GM23338 (cell line): Measurements from ENCODE around the gene ANKIB1. TPM values are rescaled to one million over a fixed set of nuclear protein-coding genes. Genes with fewer than 3 reads are reported as not detected.

Experiments used
- ATAC-seq: fragments of 200-7000 bp; cut with Tn5 transposase; 3 replicates; pipeline ENCODE4 v1.9.1; 2020
- DNase-seq: peaks from one replicate; pipeline ENCODE4 v3.0.0-alpha.2; 2015; ENCODE audit warnings: low spot score
- H2AFZ ChIP-seq: fragments of 200-600 bp; sonication (generic); 2 replicates; pipeline ENCODE4 v1.8.0; 2016; ENCODE audit warnings: antibody characterized with exemption, mild to moderate bottlenecking, moderate library complexity
- H3F3A ChIP-seq: fragments of 200-600 bp; sonication (generic); replicated peaks from 2 replicates; pipeline ENCODE4 v1.8.0; 2017; ENCODE audit warnings: antibody characterized with exemption, mixed run types, low read depth
- H3K27ac ChIP-seq: fragments of 200-600 bp; sonication (generic); 2 replicates; pipeline ENCODE4 v1.6.1; 2016; ENCODE audit warnings: low read depth
- H3K27me3 ChIP-seq: fragments of 200-600 bp; sonication (generic); 2 replicates; pipeline ENCODE4 v1.8.0; 2016; ENCODE audit warnings: mild to moderate bottlenecking, mixed run types, moderate library complexity; ENCODE audit not compliant: insufficient read depth
- H3K36me3 ChIP-seq: fragments of 200-600 bp; sonication (generic); 2 replicates; pipeline ENCODE4 v1.8.0; 2016; ENCODE audit warnings: mild to moderate bottlenecking; ENCODE audit not compliant: insufficient read depth
- H3K4me1 ChIP-seq: fragments of 200-600 bp; sonication (generic); 2 replicates; pipeline ENCODE4 v1.8.0; 2016; ENCODE audit warnings: mild to moderate bottlenecking, moderate library complexity; ENCODE audit not compliant: insufficient read depth
- H3K4me2 ChIP-seq: fragments of 200-600 bp; sonication (generic); 2 replicates; pipeline ENCODE4 v1.7.1; 2017; ENCODE audit warnings: mixed run types
- H3K4me3 ChIP-seq: fragments of 200-600 bp; sonication (generic); 2 replicates; pipeline ENCODE4 v1.6.1; 2016; ENCODE audit warnings: mixed run types
- H3K79me2 ChIP-seq: fragments of 200-600 bp; sonication (generic); replicated peaks from 2 replicates; pipeline ENCODE4 v1.8.0; 2017; ENCODE audit warnings: mild to moderate bottlenecking; ENCODE audit not compliant: insufficient read depth
- H3K9me2 ChIP-seq: fragments of 200-600 bp; sonication (generic); 2 replicates; pipeline ENCODE4 v1.8.0; 2017; ENCODE audit not compliant: insufficient read depth
- H4K20me1 ChIP-seq: fragments of 200-600 bp; sonication (generic); replicated peaks from 2 replicates; pipeline ENCODE4 v1.8.0; 2017; ENCODE audit warnings: mild to moderate bottlenecking; ENCODE audit not compliant: insufficient read depth
- H3K27ac Mint-ChIP-seq: 2 replicates; pipeline ENCODE4 v1.8.0; 2020; ENCODE audit warnings: inconsistent platforms, mild to moderate bottlenecking, moderate library complexity, mixed read lengths
- H3K27me3 Mint-ChIP-seq: 3 replicates; pipeline ENCODE4 v1.8.0; 2022; ENCODE audit warnings: low read depth, mild to moderate bottlenecking, moderate library complexity, mixed read lengths, inconsistent platforms; ENCODE audit not compliant: insufficient read depth, poor library complexity
- H3K36me3 Mint-ChIP-seq: 3 replicates; pipeline ENCODE4 v1.8.0; 2021; ENCODE audit warnings: low read depth, mild to moderate bottlenecking, inconsistent platforms, moderate library complexity, mixed read lengths
- H3K4me1 Mint-ChIP-seq: 3 replicates; pipeline ENCODE4 v1.8.0; 2020; ENCODE audit warnings: mild to moderate bottlenecking, inconsistent platforms, mixed read lengths
- H3K4me3 Mint-ChIP-seq: 3 replicates; pipeline ENCODE4 v1.8.0; 2021; ENCODE audit warnings: moderate library complexity, mild to moderate bottlenecking, inconsistent platforms, mixed read lengths
- H3K9me3 Mint-ChIP-seq: 3 replicates; pipeline ENCODE4 v1.8.0; 2020; ENCODE audit warnings: moderate library complexity, mild to moderate bottlenecking, inconsistent platforms, mixed read lengths
- CREB1 ChIP-seq: fragments of 250-450 bp; sonication (Bioruptor Pico); IDR thresholded peaks from 2 replicates; pipeline ENCODE4 v1.5.0; 2020; ENCODE audit warnings: low read depth, mild to moderate bottlenecking, moderate library complexity
- EZH2 ChIP-seq: fragments of 200-600 bp; sonication (generic); IDR thresholded peaks from one replicate; pipeline ENCODE4 v1.8.0; 2017; ENCODE audit warnings: antibody characterized with exemption, mild to moderate bottlenecking, low read depth; ENCODE audit not compliant: unreplicated experiment
- EZH2phosphoT487 ChIP-seq: fragments of 200-600 bp; sonication (generic); IDR thresholded peaks from one replicate; pipeline ENCODE4 v1.8.1; 2018; ENCODE audit warnings: antibody characterized with exemption; ENCODE audit not compliant: unreplicated experiment
- NANOG ChIP-seq: IDR thresholded peaks from 2 replicates; pipeline ENCODE4 v1.6.1; 2016; ENCODE audit warnings: antibody characterized with exemption, borderline replicate concordance
- POLR2AphosphoS5 ChIP-seq: IDR thresholded peaks from 2 replicates; pipeline ENCODE4 v1.6.1; 2016; ENCODE audit warnings: antibody characterized with exemption, low read depth
- STAT1 ChIP-seq: IDR thresholded peaks from one replicate; pipeline ENCODE4 v1.6.1; 2016; ENCODE audit warnings: antibody characterized with exemption; ENCODE audit not compliant: unreplicated experiment
- ZNF114 ChIP-seq: fragments of 250-450 bp; sonication (Bioruptor Pico); IDR thresholded peaks from 2 replicates; pipeline ENCODE4 v1.5.0; 2020; ENCODE audit warnings: mild to moderate bottlenecking, moderate library complexity
- polyA plus RNA-seq: library from polyadenylated mRNA; unstranded; fragments of >200 nt; fragmentation: Nextera tagmentation; extraction: Ambion mirVana; gene quantifications from 2 replicates; pipeline ENCODE4 v1.2.1, GENCODE V29; 2016
- total RNA-seq: library from RNA; depleted of rRNA; stranded (reverse); fragments of >200 nt; shearing (Covaris generic); gene quantifications from 2 replicates; pipeline ENCODE4 v1.2.3, GENCODE V29; 2014
- TF ChIP-seq, protein P1 (sequence below): IDR thresholded peaks from one replicate; pipeline ENCODE4 v1.6.1; 2018; ENCODE audit warnings: antibody characterized with exemption; ENCODE audit not compliant: unreplicated experiment
- TF ChIP-seq, protein P2 (sequence below), 2 experiments: fragments of 200-600 bp in 1 of 2; sonication (generic) in 1 of 2; conservative IDR thresholded peaks; 2 replicates each; pipeline versions ENCODE4 v1.5.1 to v1.6.1; 2016 to 2017; ENCODE audit warnings: antibody characterized with exemption in 2 of 2, low read depth in 2 of 2, mild to moderate bottlenecking in 2 of 2, moderate library complexity in 1 of 2
- TF ChIP-seq, protein P3 (sequence below): fragments of 250-450 bp; sonication (Bioruptor Pico); IDR thresholded peaks from 2 replicates; pipeline ENCODE4 v1.5.0; 2020; ENCODE audit warnings: mild to moderate bottlenecking, moderate library complexity

Gene ANKIB1
- total and polyA plus RNA-seq, 2 experiments from 2014 or later = 19.1 to 40.3 TPM

DNA sequence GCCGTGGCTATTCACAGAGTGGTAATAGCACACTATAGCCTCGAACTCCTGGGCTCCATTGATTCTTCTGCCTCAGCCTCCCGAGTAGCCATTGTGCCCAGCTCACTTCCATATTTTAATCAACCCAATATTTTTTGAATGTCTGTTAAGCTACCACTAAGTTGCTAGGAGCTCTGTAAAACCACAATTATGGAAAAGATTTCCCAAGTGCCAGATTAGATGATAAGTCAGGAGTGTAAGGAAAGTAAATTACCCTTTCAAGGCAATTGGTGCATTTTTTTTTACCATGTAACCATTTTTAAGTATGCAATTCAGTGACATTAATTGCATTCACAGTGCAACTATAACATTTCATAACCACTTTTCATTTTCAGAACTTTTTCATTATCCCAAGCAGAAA lies 114.0 kb downstream of the ANKIB1 start:
- Histone ChIP-seq H3K4me2 (no peak overlapping the region), H3K4me1 (peaks cover 12% of the 10 kb centered on the region), H3K27ac (no peak overlapping the region), H3K79me2 (no peaks in the 10 kb centered on the region), H3F3A (no peaks in the 10 kb centered on the region), H4K20me1 (no peaks in the 10 kb centered on the region), H3K9me2 (no peaks in the 10 kb centered on the region), H3K27me3 (no peaks in the 10 kb centered on the region), H3K36me3 (peaks cover 3% of the 10 kb centered on the region), H2AFZ (no peak overlapping the region), H3K4me3 (no peak overlapping the region)
- Mint-ChIP-seq H3K4me1 (0 out of 3 replicates have a peak, but pooled peaks cover 3% of the 10 kb centered on the region), H3K4me3 (no peak overlapping the region), H3K9me3 (no peaks in the 10 kb centered on the region), H3K27ac (0 out of 2 replicates have a peak overlapping the region, but pooled peaks have one; percentile 4), H3K27me3 (peaks cover 1% of the 10 kb centered on the region), H3K36me3 (peaks cover 16% of the 10 kb centered on the region; the same call in 2 of the 3 replicates)
- TF ChIP-seq, protein P1, sequence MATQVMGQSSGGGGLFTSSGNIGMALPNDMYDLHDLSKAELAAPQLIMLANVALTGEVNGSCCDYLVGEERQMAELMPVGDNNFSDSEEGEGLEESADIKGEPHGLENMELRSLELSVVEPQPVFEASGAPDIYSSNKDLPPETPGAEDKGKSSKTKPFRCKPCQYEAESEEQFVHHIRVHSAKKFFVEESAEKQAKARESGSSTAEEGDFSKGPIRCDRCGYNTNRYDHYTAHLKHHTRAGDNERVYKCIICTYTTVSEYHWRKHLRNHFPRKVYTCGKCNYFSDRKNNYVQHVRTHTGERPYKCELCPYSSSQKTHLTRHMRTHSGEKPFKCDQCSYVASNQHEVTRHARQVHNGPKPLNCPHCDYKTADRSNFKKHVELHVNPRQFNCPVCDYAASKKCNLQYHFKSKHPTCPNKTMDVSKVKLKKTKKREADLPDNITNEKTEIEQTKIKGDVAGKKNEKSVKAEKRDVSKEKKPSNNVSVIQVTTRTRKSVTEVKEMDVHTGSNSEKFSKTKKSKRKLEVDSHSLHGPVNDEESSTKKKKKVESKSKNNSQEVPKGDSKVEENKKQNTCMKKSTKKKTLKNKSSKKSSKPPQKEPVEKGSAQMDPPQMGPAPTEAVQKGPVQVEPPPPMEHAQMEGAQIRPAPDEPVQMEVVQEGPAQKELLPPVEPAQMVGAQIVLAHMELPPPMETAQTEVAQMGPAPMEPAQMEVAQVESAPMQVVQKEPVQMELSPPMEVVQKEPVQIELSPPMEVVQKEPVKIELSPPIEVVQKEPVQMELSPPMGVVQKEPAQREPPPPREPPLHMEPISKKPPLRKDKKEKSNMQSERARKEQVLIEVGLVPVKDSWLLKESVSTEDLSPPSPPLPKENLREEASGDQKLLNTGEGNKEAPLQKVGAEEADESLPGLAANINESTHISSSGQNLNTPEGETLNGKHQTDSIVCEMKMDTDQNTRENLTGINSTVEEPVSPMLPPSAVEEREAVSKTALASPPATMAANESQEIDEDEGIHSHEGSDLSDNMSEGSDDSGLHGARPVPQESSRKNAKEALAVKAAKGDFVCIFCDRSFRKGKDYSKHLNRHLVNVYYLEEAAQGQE = no peak
- TF ChIP-seq, protein P2, sequence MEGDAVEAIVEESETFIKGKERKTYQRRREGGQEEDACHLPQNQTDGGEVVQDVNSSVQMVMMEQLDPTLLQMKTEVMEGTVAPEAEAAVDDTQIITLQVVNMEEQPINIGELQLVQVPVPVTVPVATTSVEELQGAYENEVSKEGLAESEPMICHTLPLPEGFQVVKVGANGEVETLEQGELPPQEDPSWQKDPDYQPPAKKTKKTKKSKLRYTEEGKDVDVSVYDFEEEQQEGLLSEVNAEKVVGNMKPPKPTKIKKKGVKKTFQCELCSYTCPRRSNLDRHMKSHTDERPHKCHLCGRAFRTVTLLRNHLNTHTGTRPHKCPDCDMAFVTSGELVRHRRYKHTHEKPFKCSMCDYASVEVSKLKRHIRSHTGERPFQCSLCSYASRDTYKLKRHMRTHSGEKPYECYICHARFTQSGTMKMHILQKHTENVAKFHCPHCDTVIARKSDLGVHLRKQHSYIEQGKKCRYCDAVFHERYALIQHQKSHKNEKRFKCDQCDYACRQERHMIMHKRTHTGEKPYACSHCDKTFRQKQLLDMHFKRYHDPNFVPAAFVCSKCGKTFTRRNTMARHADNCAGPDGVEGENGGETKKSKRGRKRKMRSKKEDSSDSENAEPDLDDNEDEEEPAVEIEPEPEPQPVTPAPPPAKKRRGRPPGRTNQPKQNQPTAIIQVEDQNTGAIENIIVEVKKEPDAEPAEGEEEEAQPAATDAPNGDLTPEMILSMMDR (conservative IDR thresholded peaks at IDR 0.05; ENCODE audit: low read depth in 2 of 2) = no peak
- no peak for TF ChIP-seq STAT1
- no peak for DNase-seq
- ATAC-seq = no peak

DNA sequence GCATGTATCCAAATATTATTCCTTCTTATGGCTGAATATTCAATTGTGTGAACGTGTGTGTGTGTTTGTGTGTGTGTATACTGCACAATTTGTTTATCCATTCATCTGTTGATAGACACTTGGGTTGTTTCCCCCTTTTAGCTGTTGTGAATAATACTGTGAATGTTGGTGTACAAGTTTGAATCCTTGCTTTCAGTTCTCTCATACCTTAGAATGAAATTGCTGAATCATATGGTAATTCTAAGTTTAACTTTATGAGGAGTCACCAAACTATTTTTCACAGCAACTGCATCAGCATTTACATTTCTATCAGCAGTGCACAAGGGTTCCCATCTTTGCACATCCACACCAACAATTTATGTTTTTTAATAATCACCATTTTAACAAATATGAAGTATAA lies 114.6 kb downstream of the ANKIB1 start:
- Mint-ChIP-seq H3K27me3 (peaks cover 1% of the 10 kb centered on the region), H3K36me3 (peaks cover 16% of the 10 kb centered on the region; the same call in 2 of the 3 replicates), H3K4me3 (no peak overlapping the region), H3K27ac (0 out of 2 replicates have a peak overlapping the region, but pooled peaks have one; percentile 4), H3K9me3 (no peaks in the 10 kb centered on the region), H3K4me1 (0 out of 3 replicates have a peak, but pooled peaks cover 3% of the 10 kb centered on the region)
- Histone ChIP-seq H3K4me2 (no peak overlapping the region), H2AFZ (no peak overlapping the region), H3K36me3 (peaks cover under 1% of the 10 kb centered on the region), H3K9me2 (no peaks in the 10 kb centered on the region), H4K20me1 (no peaks in the 10 kb centered on the region), H3K27me3 (no peaks in the 10 kb centered on the region), H3K4me3 (no peak overlapping the region), H3K27ac (no peak overlapping the region), H3K79me2 (no peaks in the 10 kb centered on the region), H3F3A (no peaks in the 10 kb centered on the region), H3K4me1 (peaks cover 12% of the 10 kb centered on the region)
- ATAC-seq (no peak), DNase-seq (no peak)
- TF ChIP-seq STAT1 (no peak), CREB1 (CRISPR knock-in tag) (no peak), ZNF114 (CRISPR knock-in tag) (no peak), EZH2 (no peak), EZH2phosphoT487 (no peak), POLR2AphosphoS5 (no peak), NANOG (no peak)
- TF ChIP-seq, protein P3, sequence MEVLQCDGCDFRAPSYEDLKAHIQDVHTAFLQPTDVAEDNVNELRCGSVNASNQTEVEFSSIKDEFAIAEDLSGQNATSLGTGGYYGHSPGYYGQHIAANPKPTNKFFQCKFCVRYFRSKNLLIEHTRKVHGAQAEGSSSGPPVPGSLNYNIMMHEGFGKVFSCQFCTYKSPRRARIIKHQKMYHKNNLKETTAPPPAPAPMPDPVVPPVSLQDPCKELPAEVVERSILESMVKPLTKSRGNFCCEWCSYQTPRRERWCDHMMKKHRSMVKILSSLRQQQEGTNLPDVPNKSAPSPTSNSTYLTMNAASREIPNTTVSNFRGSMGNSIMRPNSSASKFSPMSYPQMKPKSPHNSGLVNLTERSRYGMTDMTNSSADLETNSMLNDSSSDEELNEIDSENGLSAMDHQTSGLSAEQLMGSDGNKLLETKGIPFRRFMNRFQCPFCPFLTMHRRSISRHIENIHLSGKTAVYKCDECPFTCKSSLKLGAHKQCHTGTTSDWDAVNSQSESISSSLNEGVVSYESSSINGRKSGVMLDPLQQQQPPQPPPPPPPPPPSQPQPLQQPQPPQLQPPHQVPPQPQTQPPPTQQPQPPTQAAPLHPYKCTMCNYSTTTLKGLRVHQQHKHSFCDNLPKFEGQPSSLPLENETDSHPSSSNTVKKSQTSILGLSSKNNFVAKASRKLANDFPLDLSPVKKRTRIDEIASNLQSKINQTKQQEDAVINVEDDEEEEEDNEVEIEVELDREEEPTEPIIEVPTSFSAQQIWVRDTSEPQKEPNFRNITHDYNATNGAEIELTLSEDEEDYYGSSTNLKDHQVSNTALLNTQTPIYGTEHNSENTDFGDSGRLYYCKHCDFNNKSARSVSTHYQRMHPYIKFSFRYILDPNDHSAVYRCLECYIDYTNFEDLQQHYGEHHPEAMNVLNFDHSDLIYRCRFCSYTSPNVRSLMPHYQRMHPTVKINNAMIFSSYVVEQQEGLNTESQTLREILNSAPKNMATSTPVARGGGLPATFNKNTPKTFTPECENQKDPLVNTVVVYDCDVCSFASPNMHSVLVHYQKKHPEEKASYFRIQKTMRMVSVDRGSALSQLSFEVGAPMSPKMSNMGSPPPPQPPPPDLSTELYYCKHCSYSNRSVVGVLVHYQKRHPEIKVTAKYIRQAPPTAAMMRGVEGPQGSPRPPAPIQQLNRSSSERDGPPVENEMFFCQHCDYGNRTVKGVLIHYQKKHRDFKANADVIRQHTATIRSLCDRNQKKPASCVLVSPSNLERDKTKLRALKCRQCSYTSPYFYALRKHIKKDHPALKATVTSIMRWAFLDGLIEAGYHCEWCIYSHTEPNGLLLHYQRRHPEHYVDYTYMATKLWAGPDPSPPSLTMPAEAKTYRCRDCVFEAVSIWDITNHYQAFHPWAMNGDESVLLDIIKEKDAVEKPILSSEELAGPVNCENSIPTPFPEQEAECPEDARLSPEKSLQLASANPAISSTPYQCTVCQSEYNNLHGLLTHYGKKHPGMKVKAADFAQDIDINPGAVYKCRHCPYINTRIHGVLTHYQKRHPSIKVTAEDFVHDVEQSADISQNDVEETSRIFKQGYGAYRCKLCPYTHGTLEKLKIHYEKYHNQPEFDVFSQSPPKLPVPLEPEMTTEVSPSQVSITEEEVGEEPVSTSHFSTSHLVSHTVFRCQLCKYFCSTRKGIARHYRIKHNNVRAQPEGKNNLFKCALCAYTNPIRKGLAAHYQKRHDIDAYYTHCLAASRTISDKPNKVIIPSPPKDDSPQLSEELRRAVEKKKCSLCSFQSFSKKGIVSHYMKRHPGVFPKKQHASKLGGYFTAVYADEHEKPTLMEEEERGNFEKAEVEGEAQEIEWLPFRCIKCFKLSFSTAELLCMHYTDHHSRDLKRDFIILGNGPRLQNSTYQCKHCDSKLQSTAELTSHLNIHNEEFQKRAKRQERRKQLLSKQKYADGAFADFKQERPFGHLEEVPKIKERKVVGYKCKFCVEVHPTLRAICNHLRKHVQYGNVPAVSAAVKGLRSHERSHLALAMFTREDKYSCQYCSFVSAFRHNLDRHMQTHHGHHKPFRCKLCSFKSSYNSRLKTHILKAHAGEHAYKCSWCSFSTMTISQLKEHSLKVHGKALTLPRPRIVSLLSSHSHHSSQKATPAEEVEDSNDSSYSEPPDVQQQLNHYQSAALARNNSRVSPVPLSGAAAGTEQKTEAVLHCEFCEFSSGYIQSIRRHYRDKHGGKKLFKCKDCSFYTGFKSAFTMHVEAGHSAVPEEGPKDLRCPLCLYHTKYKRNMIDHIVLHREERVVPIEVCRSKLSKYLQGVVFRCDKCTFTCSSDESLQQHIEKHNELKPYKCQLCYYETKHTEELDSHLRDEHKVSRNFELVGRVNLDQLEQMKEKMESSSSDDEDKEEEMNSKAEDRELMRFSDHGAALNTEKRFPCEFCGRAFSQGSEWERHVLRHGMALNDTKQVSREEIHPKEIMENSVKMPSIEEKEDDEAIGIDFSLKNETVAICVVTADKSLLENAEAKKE (CRISPR knock-in tag) = no peak
